ENCODE measurements around the gene FANCC. TPM values are rescaled to one million over a fixed set of nuclear protein-coding genes. Genes with fewer than 3 reads are reported as not detected.

FANCC gene
- total and polyA plus RNA-seq, 2 of the 4 experiments (the other 2 are of a cell fraction), result 4.7 to 6.3 TPM

DNA sequence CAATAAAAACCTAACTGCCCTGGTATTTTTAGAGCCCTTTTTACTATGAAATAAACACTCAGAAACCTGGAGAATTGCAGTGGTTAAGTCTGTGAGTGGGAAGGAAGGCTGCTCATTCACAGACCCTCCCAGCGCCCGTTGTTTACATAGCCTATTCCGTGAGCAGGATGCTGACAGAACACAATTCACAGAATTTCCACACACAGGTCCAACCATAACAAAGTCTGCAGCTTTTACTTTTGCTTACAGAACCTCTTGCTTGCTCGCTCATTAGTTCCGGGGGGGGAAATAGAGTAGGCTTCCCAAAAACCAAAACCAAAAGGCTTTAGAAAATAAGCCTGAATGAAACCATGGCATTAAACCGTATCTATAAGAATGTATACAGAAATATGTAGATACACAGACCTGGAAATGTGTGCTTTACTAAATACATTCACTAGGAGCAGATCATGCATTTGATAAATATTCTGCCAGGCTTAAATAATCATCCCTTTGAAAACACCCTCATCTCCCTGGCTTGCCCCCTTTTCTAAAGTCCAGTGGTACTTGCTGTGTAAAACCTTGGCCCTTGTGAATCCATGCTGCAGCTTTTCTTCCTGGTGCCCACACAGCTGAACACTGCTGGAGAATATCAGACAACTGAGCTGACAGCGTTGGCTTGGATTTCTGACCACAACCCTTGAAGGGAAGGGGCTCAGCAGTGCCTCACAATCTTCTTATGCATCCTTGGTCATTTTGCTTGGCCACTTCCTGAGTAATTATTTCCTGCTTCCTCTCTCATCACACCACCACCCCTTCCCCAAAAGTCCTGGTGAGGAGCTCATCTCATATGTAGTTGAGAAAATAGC, 128.0 kb downstream of the FANCC start:
- Histone ChIP-seq H2AK5ac (ENCODE audit: low read depth, low read length) (peak overlapping the region; percentile 31; the same call in 1 of the 2 replicates), H3K14ac (replicated peaks; ENCODE audit: low read depth, low read length) (peak overlapping the region; percentile 26; the same call in 1 of the 2 replicates), H2BK20ac (ENCODE audit: low read depth, low read length) (peak overlapping the region; percentile 54), H2BK5ac (ENCODE audit: low read depth, low read length, poor library complexity, severe bottlenecking) (peak overlapping the region; percentile 8), H2BK15ac (ENCODE audit: low read depth, low read length) (peak overlapping the region; percentile 27; the same call in 1 of the 3 replicates), H4K20me1 (ENCODE audit: insufficient read depth, low read length) (no peaks in the 10 kb centered on the region), H3K4ac (ENCODE audit: low read depth, low read length) (peak overlapping the region; percentile 17; the same call in 1 of the 2 replicates), H2BK120ac (ENCODE audit: low read depth, low read length) (peak overlapping the region; percentile 48), H3K36me3 (ENCODE audit: control insufficient read depth, insufficient read depth, low read length) (no peaks in the 10 kb centered on the region), H3K23ac (ENCODE audit: low read depth, low read length) (0 out of 2 replicates have a peak overlapping the region, but pooled peaks have one; percentile 18), H2AFZ (replicated peaks; ENCODE audit: low read length, poor library complexity) (peak overlapping the region; percentile 49), H3K9me3 (ENCODE audit: control insufficient read depth, insufficient read depth, low read length) (no peaks in the 10 kb centered on the region), H3K79me1 (ENCODE audit: low read depth in 1 of 2, low read length in 2 of 2) (peaks cover 0 to 19% of the 10 kb centered on the region in 2 experiments; a peak in 2 of 4 replicates), H3K4me3 (ENCODE audit: insufficient read depth, low read depth, low read length) (peak overlapping the region; percentile 1; the same call in 1 of the 2 replicates), H3K27ac (ENCODE audit: insufficient read depth, low read length) (peak overlapping the region; percentile 51; the same call in 1 of the 2 replicates), H3K18ac (ENCODE audit: low read depth, low read length) (peak overlapping the region; percentile 61), H3K27me3 (ENCODE audit: control insufficient read depth, insufficient read depth, low read length) (no peaks in the 10 kb centered on the region), H3K56ac (ENCODE audit: extremely low read depth, insufficient read depth, low read length) (no peak overlapping the region; the same call in 1 of the 2 replicates), H4K8ac (ENCODE audit: low read depth in 2 of 2, low read length in 2 of 2) (peak overlapping the region; percentile 9 to 53; a peak in 3 of 4 replicates), H3K4me2 (ENCODE audit: low read depth, low read length) (peak overlapping the region; percentile 66), H3K9ac (ENCODE audit: low read depth, low read length) (peak overlapping the region; percentile 26; the same call in 1 of the 2 replicates), H2AK9ac (replicated peaks; ENCODE audit: low read depth, low read length, poor library complexity) (no peak overlapping the region), H4K5ac (ENCODE audit: low read depth, low read length) (peak overlapping the region; percentile 60), H3K9me1 (ENCODE audit: insufficient read depth, low read length) (peaks cover 4% of the 10 kb centered on the region), H4K91ac (ENCODE audit: insufficient read depth, low read depth, low read length) (peak overlapping the region; percentile 77; the same call in 1 of the 2 replicates), H3K4me1 (ENCODE audit: control insufficient read depth, insufficient read depth, low read length) (peaks cover 12% of the 10 kb centered on the region)
- BruUV-seq (replicated peaks), result no TSS peak
- ChIA-PET POLR2A (ENCODE audit: unreplicated experiment) (no interaction called here), CTCF (interaction anchor here (1.9 kb wide), 1 partner anchor 21 kb away, joined by 7 read pairs; no protein-coding TSS in a partner anchor)
- WGBS, 2 experiments (ENCODE audit: extremely low coverage in 2 of 2, insufficient read length in 1 of 2), result no CpG with 5 or more reads among the region's 7 CpGs
- dilution Hi-C loops (cut with HindIII; ENCODE audit: low sequenced_read_pairs, unreplicated experiment), result no loop called here
- ATAC-seq (ENCODE audit: low read depth) (peak; percentile 96), DNase-seq (peak; percentile 91)
- in situ Hi-C loops (cut with MboI; ENCODE audit: low sequenced_read_pairs), result no loop called here
- intact Hi-C loops (cut with micrococcal nuclease), result loop anchor here (2.0 to 5.0 kb wide), 2 partner anchors 75 to 318 kb away; no protein-coding TSS in a partner anchor
- TF ChIP-seq ELK1 (IDR thresholded peaks at IDR 0.05; ENCODE audit: borderline replicate concordance, low read depth, low read length) (no peak), MXI1 (IDR thresholded peaks at IDR 0.05; ENCODE audit: borderline replicate concordance, low read depth, low read length) (no peak), RFX5 (IDR thresholded peaks at IDR 0.05; ENCODE audit: low read depth, low read length) (no peak), NFE2L2 (IDR thresholded peaks at IDR 0.05; ENCODE audit: low read depth, low read length) (no peak), SMC3 (IDR thresholded peaks at IDR 0.05; ENCODE audit: low read depth, low read length) (no peak), FOS (IDR thresholded peaks at IDR 0.05; ENCODE audit: low read depth, low read length) (no peak), MAZ (IDR thresholded peaks at IDR 0.05; ENCODE audit: borderline replicate concordance, low read depth, low read length) (peak; percentile 47; the same call in 1 of the 2 replicates), CTCF (conservative IDR thresholded peaks at IDR 0.05; ENCODE audit: low read depth, low read length) (no peak), CHD1 (IDR thresholded peaks at IDR 0.05; ENCODE audit: low read depth, low read length) (no peak), RAD21 (IDR thresholded peaks at IDR 0.05; ENCODE audit: low read length) (no peak), MAFK (IDR thresholded peaks at IDR 0.05; ENCODE audit: low read depth, low read length) (peak; percentile 68), RCOR1 (IDR thresholded peaks at IDR 0.05; ENCODE audit: insufficient replicate concordance, low read length) (no peak), BHLHE40 (IDR thresholded peaks at IDR 0.05; ENCODE audit: low read depth, low read length) (no peak), POLR2A (IDR thresholded peaks at IDR 0.05; ENCODE audit: low read depth, low read length) (no peak), CEBPB (IDR thresholded peaks at IDR 0.05; ENCODE audit: low read depth, low read length) (peak; percentile 49)

Data from IMR-90 (cell line).